Immature natural killer cell (primary cell): ENCODE measurements around the gene ENTPD5. TPM values are rescaled to one million over a fixed set of nuclear protein-coding genes. Genes with fewer than 3 reads are reported as not detected.
"Not testable (repeated sequence)": the region's sequence is repeated elsewhere in the genome, so short reads cannot be mapped to it uniquely, and the experiment has no call there.

Experiments
- DNase-seq, 3 donors: peaks; one replicate each; pipeline ENCODE4 v3.0.0; 2022; ENCODE audit warnings: mixed read lengths in 1 of 3
- H3K27ac Mint-ChIP-seq, 6 donors: one replicate each; pipeline ENCODE4 v1.8.0; 2020; ENCODE audit warnings: mixed read lengths in 6 of 6, mild to moderate bottlenecking in 5 of 6, inconsistent platforms in 4 of 6, moderate library complexity in 3 of 6
- H3K27me3 Mint-ChIP-seq, 3 donors: one replicate each; pipeline ENCODE4 v1.8.0; 2020 to 2021; ENCODE audit warnings: low read depth in 3 of 3, mild to moderate bottlenecking in 3 of 3, mixed read lengths in 3 of 3, moderate library complexity in 3 of 3, inconsistent platforms in 1 of 3
- H3K36me3 Mint-ChIP-seq, 3 donors: one replicate each; pipeline ENCODE4 v1.8.0; 2020; ENCODE audit warnings: mixed read lengths in 3 of 3, inconsistent platforms in 2 of 3, mild to moderate bottlenecking in 2 of 3
- H3K4me1 Mint-ChIP-seq, 2 donors: one replicate each; pipeline ENCODE4 v1.8.0; 2020; ENCODE audit warnings: inconsistent platforms in 2 of 2, mild to moderate bottlenecking in 2 of 2, mixed read lengths in 2 of 2, moderate library complexity in 1 of 2
- H3K4me3 Mint-ChIP-seq, 5 donors: one replicate each; pipeline ENCODE4 v1.8.0; 2020; ENCODE audit warnings: mild to moderate bottlenecking in 5 of 5, mixed read lengths in 5 of 5, inconsistent platforms in 3 of 5, moderate library complexity in 3 of 5
- H3K9me3 Mint-ChIP-seq, 6 donors: one replicate each; pipeline ENCODE4 v1.8.0; 2020; ENCODE audit warnings: mild to moderate bottlenecking in 6 of 6, mixed read lengths in 6 of 6, inconsistent platforms in 4 of 6, moderate library complexity in 3 of 6
- polyA plus RNA-seq, 3 donors: library from polyadenylated mRNA; unstranded; fragments of 300-500 nt; fragmentation: Illumina TruSeq; gene quantifications; one replicate each; pipeline ENCODE4 v1.2.3, GENCODE V29; 2021

Gene ENTPD5
- polyA plus RNA-seq, 3 donors from 2014 or later: 3.2 to 9.1 (median 3.2) TPM

DNA sequence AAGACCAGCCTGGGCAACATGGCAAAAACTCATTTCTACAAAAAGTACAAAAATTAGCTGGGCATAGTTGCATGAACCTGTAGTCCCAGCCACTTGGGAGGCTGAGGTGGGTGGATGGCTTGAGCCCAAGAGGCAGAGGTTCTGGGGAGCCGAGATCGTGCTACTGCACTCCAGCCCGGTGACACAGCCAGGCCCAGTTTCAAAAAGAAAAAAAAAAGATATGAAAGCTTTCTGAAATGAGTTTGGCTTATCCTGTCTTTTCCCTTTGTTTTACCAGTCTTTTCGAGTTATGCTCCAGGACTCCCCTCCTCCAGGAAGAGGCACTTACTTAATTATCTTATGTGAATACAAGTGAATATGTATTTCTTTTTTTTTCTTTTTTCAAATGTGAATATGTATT, 3.3 kb upstream of the ENTPD5 start:
- no peak overlapping the region for H3K4me3 Mint-ChIP-seq
- H3K9me3 Mint-ChIP-seq: no peaks in the 10 kb centered on the region

GRCh38 chr14:74019408-74020137, 485 bp upstream of the ENTPD5 start:
- Mint-ChIP-seq H3K27me3 (peaks cover 3 to 13% (median 5%) of the 10 kb centered on the region in 3 donors), H3K36me3 (peaks cover 0 to 3% (median 0%) of the 10 kb centered on the region in 3 donors), H3K9me3 (no peaks in the 10 kb centered on the region), H3K4me3 (peak overlapping the region; percentile 94 to 99 (median 97)), H3K4me1 (peaks cover 17 to 22% of the 10 kb centered on the region in 2 donors), H3K27ac (peak overlapping the region; percentile 94 to 99 (median 98))
- no peak for DNase-seq

More for the DNA sequence above, 3.3 kb upstream of the ENTPD5 start:
- DNase-seq: no peak
- Mint-ChIP-seq H3K4me1 (peaks cover 17 to 22% of the 10 kb centered on the region in 2 donors), H3K27me3 (peaks cover 3 to 13% (median 5%) of the 10 kb centered on the region in 3 donors), H3K36me3 (peaks cover 0 to 3% (median 0%) of the 10 kb centered on the region in 3 donors), H3K27ac (no peak overlapping the region)

DNA sequence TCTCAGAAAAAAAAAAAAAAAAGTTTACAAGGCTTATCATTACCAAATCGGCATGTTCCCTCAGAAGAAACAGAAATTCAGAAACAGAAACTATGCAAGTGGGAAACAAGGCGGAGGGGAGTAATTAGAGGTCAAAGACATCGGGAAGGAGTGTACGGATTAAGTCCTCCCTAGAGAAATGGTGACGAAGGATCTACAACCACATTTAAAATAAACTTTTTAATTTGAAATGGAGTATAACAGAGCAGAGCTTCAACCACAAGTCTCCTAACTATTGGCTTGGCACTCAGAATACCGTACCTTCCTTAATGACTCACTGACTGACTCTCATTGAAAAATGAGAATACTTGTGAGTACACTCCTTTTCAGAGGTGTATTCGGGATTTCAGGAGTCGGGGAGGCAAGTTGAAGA, 908 bp downstream of the ENTPD5 start:
- no peaks in the 10 kb centered on the region for H3K9me3 Mint-ChIP-seq
- H3K36me3 Mint-ChIP-seq: peaks cover 0 to 11% (median 0%) of the 10 kb centered on the region in 3 donors
- H3K27ac Mint-ChIP-seq: peak overlapping the region; percentile 92 to 99 (median 98)
- DNase-seq: peak in 1 of 3 donors; percentile 21
- H3K4me3 Mint-ChIP-seq: peak overlapping the region; percentile 89 to 99 (median 94)
- peaks cover 3 to 13% (median 5%) of the 10 kb centered on the region in 3 donors for H3K27me3 Mint-ChIP-seq
- peaks cover 17 to 22% of the 10 kb centered on the region in 2 donors for H3K4me1 Mint-ChIP-seq

DNA sequence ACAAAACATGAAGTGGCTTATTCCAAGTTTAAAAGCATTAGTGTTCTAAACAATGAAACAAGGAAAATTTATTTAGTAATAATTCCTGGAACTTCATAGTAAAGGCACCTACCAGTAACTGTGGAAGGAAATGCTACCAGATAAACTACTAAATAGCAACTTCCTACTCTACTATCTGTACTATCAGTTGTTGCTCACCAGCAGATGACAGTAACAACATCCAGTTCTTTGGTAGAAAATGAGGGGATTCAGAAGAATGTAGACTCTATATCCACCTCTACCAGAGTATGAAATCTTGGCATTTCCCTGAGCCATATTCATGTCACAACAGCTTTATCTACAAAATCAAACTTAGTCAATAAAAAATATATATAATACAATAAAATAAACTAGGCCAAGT, 3.1 kb downstream of the ENTPD5 start:
- peaks cover 0 to 13% (median 5%) of the 10 kb centered on the region in 3 donors for H3K36me3 Mint-ChIP-seq
- H3K9me3 Mint-ChIP-seq: no peaks in the 10 kb centered on the region
- no peak overlapping the region for H3K4me3 Mint-ChIP-seq
- H3K27ac Mint-ChIP-seq: peak overlapping the region in 4 of 6 donors; percentile 34 to 88 (median 58)
- peaks cover 0 to 13% (median 3%) of the 10 kb centered on the region in 3 donors for H3K27me3 Mint-ChIP-seq
- DNase-seq: no peak
- peaks cover 17 to 22% of the 10 kb centered on the region in 2 donors for H3K4me1 Mint-ChIP-seq

DNA sequence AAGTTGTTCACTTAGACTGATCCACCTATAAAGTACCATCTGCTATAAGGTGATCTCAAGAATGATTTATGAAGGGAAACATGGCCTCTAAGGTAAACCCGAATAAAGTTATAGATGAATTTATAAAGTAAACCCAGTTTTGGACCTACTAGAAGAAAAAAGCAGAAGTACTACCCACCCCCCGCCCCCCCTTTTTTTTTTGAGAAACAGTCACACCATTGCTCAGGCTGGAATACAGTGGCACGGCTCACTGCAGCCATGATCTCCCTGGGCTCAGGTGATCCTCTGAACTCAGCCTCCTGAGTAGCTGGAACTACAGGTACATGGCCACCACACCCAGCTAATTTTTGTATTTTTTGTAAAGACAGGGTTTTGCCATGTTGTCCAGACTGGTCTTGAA, 3.9 kb downstream of the ENTPD5 start:
- Mint-ChIP-seq H3K4me1 (peaks cover 17 to 21% of the 10 kb centered on the region in 2 donors), H3K36me3 (peaks cover 0 to 17% (median 10%) of the 10 kb centered on the region in 3 donors), H3K9me3 (no peaks in the 10 kb centered on the region), H3K27me3 (peaks cover 0 to 13% (median 3%) of the 10 kb centered on the region in 3 donors), H3K27ac (peak overlapping the region in 1 of 6 donors; percentile 34), H3K4me3 (no peak overlapping the region)
- DNase-seq: no peak

DNA sequence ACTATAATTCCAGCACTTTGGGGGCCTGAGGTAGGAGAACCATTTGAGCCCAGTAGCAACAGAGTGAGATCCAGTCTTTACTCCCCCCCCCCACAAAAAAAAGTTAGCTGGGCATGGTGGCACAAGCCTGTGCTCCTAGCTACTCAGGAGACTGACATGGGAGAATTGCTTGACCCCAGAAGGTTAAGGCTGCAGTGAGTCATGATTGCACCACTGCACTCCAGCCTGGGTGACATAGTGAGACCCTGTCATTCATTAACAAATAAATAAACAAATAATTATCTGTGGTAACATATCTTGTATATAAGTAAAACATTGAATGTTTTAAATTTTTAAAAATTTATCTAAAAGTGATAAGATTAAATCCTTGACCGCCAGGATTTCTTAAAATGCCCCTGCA, 4.8 kb downstream of the ENTPD5 start:
- Mint-ChIP-seq H3K27ac (no peak overlapping the region), H3K27me3 (peaks cover 0 to 11% (median 3%) of the 10 kb centered on the region in 3 donors), H3K9me3 (no peaks in the 10 kb centered on the region), H3K4me1 (peaks cover 9 to 13% of the 10 kb centered on the region in 2 donors), H3K4me3 (no peak overlapping the region), H3K36me3 (peaks cover 0 to 17% (median 13%) of the 10 kb centered on the region in 3 donors)
- DNase-seq: no peak

DNA sequence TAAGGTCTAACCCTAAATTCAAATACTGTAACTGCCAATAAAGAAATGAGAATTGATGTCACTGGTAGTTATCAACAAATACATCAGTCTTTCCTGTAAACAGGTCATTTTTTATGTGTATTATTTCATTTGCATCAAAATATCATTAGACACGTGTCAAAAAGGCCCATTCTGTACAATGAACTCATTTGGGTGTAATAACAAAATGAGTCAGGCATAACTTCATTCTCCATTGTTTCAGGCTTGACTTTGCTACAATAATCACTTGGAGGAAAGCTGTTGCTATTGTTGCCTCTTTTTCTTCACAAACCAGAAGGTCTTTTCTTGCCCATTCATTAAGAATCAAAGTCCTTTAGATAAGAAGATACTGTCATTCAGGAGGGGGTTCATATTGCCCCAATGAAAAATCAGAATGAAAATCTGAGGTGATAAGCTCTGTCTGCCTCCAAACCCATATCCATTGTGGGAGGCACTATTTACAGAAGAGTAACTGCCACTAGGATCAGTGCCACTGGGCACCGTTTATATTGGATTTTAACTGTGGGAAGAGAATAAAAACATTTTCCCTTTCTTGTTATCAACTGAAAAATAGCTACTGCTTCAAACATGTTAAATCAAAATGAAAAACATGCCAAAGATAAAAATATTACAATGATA, 10.1 kb downstream of the ENTPD5 start:
- Mint-ChIP-seq H3K27me3 (peaks cover 0 to 1% (median 0%) of the 10 kb centered on the region in 3 donors), H3K4me3 (no peak overlapping the region), H3K27ac (no peak overlapping the region), H3K4me1 (no peaks in the 10 kb centered on the region), H3K36me3 (peaks cover 5 to 24% (median 23%) of the 10 kb centered on the region in 3 donors), H3K9me3 (no peaks in the 10 kb centered on the region)
- DNase-seq: no peak

DNA sequence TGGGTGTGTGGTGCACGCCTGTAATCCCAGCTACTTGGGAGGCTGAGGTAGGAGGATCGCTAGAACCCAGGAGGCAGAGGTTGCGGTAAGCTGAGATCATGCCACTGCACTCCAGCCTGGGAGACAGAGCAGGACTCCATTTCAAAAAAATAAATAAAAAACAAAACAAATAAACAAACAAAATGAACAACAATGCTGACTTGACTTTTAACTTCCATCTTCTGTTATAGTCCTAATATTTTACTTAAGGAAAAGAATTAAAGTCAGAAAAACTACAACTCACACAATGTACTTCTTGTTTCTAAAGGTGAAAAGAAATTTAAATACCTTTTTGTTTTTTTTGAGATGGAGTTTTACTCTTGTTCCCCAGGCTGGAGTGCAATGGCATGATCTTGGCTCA, 13.4 kb downstream of the ENTPD5 start:
- H3K4me3 Mint-ChIP-seq, H3K27ac Mint-ChIP-seq, H3K9me3 Mint-ChIP-seq, H3K27me3 Mint-ChIP-seq, DNase-seq, H3K4me1 Mint-ChIP-seq: not testable (repeated sequence)
- peaks cover 5 to 23% (median 21%) of the 10 kb centered on the region in 3 donors for H3K36me3 Mint-ChIP-seq

DNA sequence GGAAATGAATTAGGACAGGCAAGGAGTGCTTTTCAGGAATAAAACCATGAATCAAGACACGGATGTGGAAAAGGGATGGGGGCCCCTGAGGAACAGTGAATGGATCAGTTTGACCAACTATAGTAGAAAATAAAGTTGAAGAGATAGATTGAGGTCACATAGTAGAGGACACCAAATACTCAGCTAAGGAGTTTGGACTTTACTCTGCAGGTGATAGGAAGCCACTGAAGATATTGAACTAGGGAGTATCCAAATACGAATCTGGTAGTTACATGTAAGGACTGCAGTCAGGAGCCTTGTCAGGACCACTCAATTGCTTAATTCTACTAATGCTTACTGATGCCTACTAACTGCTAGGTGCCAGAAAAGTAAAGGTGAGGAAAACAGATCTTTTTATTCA, 20.4 kb downstream of the ENTPD5 start:
- H3K9me3 Mint-ChIP-seq: no peaks in the 10 kb centered on the region
- H3K27ac Mint-ChIP-seq: no peak overlapping the region
- no peaks in the 10 kb centered on the region for H3K27me3 Mint-ChIP-seq
- H3K4me1 Mint-ChIP-seq: no peaks in the 10 kb centered on the region
- peaks cover 12 to 26% (median 24%) of the 10 kb centered on the region in 3 donors for H3K36me3 Mint-ChIP-seq
- no peak overlapping the region for H3K4me3 Mint-ChIP-seq
- no peak for DNase-seq

- no peak overlapping the region for H3K4me3 Mint-ChIP-seq
- no peaks in the 10 kb centered on the region for H3K27me3 Mint-ChIP-seq
- H3K27ac Mint-ChIP-seq: no peak overlapping the region
- no peak for DNase-seq
- H3K4me1 Mint-ChIP-seq: no peaks in the 10 kb centered on the region
- peaks cover 12 to 21% (median 18%) of the 10 kb centered on the region in 3 donors for H3K36me3 Mint-ChIP-seq
- H3K9me3 Mint-ChIP-seq: no peaks in the 10 kb centered on the region
These were observed 21.1 kb downstream of the ENTPD5 start for GRCh38 chr14:73997944-73998447.

GRCh38 chr14:73997108-73997943, 21.8 kb downstream of the ENTPD5 start:
- Mint-ChIP-seq H3K4me3 (no peak overlapping the region), H3K27ac (no peak overlapping the region), H3K9me3 (no peaks in the 10 kb centered on the region), H3K36me3 (peaks cover 12 to 17% (median 14%) of the 10 kb centered on the region in 3 donors), H3K27me3 (no peaks in the 10 kb centered on the region), H3K4me1 (no peaks in the 10 kb centered on the region)
- DNase-seq: no peak

GRCh38 chr14:73996731-73997107, 22.4 kb downstream of the ENTPD5 start:
- Mint-ChIP-seq H3K9me3 (no peaks in the 10 kb centered on the region), H3K27me3 (no peaks in the 10 kb centered on the region), H3K36me3 (peaks cover 12 to 21% (median 14%) of the 10 kb centered on the region in 3 donors), H3K27ac (no peak overlapping the region), H3K4me1 (no peaks in the 10 kb centered on the region), H3K4me3 (no peak overlapping the region)
- DNase-seq: no peak

DNA sequence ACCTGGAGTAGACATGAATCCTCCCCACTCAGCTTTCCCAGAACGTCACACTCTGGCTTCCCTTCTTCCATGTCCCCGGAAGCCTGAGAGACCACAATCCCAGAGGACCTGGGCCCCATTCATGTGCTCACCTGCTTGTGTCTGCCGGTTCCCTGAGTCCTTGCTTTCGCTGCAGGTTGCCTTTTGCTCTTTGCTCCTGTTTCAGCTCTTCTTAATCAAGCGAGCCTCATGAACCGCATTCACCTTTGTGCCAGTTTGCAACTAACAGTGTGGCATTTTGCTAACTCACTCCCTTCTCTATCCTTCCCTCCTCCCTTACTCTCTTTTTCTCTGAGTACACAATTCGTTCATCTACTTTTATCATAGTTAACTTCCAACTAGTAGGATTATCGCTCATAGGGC, 23.1 kb downstream of the ENTPD5 start:
- DNase-seq: no peak
- Mint-ChIP-seq H3K36me3 (peaks cover 12 to 24% (median 14%) of the 10 kb centered on the region in 3 donors), H3K9me3 (no peaks in the 10 kb centered on the region), H3K4me3 (no peak overlapping the region), H3K27ac (peak overlapping the region in 1 of 6 donors; percentile 47), H3K27me3 (no peaks in the 10 kb centered on the region), H3K4me1 (no peaks in the 10 kb centered on the region)
